ENCODE measurements around the gene AMDHD2. TPM values are rescaled to one million over a fixed set of nuclear protein-coding genes. Genes with fewer than 3 reads are reported as not detected.

The AMDHD2 gene
- polyA plus RNA-seq, 12 donors, result 8.2 to 58.4 (median 9.6) TPM; not detected in 1

DNA sequence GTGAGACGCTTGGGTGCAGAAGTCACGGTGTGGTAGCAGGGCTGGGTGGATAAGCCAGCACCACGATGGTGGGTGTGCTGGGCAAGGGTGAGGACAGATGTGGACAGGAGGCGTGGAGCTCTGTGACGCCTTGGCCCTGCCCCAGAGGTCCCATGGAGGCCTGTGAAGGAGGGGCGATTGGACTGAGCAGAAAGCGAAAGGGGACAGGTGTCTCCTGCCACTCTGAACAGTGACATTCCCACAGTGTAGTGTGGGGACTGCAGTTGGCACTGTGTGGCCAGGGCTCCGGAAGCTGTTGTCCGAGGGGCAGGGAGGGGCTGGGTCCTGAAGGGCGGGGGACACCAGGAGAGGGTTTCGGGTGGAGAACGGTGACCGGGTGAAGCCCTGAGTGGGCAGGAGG, 37.9 kb upstream of the AMDHD2 start:
- DNase-seq, result no peak

GRCh38 chr16:2482708-2483534, 37.2 kb upstream of the AMDHD2 start:
- DNase-seq, result no peak

GRCh38 chr16:2483939-2484897, 36.0 kb upstream of the AMDHD2 start:
- DNase-seq, result no peak

DNA sequence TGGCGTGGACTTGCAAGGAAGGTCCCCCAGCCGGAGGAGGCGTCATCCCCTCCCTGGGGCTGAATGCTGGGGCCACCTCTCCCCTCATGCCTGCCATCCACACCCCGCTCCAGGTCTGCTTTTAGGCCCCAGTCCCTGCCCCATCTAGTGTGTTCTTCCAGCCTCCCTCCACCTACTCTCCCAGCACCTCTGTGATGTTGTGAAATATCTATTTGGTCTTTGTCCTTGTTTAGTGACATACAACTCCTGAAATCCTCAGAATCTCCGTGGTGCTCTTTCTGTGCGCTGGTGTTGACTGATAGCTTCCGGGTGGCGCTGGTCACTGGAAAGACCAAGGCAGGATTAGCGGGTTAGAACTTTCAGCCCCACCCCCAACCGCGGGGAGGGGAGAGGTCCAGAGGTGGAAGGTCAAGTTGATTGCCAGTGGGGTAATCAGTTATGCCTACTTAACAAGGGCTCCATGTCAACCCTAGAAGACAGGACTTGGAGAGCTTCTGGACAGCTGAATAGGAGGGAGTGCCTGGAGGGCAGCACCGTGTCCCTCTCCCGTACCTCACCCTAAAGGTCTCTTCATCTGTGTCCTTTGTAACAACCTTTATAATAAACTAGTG, 35.2 kb upstream of the AMDHD2 start:
- DNase-seq, result no peak

DNA sequence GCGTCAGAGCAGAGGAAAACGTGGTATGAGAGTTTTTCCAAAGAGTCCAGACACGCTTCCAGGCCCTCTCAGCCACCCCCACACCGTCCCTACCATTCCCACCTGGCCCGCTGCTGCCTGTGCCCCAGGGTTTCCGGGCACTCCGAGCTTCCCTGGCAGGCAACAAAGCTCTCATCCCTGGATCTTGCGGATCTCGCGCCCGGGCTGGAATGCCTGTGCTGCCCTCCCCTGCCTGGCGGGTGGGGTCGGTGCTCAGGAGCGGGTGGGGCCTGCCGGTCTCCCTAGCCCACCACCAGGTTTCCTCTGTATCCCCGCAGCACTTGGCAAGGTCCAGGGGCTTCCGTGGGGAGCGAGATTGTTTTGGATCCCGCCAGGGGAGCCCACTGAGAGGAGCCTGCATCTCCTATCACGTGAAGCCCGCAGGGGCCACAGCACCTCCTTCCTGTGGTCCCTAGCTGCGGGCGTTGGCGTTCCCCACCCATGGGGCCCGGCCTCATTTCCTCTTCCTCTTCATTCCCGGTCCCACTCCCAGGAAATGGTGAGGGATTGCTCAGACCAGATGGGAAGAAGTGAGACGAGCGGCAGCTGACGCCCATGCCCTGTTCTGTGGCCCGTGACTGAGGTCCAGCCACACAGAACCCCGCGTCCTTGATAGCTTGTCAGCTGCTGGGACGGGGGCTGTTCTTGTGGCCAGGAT, 34.2 kb upstream of the AMDHD2 start:
- DNase-seq, result no peak

- no peak for DNase-seq
Measured at GRCh38 chr16:2486645-2487516, 33.3 kb upstream of the AMDHD2 start.

- DNase-seq, result no peak
Measured at GRCh38 chr16:2487517-2487842, 32.7 kb upstream of the AMDHD2 start.

GRCh38 chr16:2487903-2488531, 32.2 kb upstream of the AMDHD2 start:
- DNase-seq, result no peak

GRCh38 chr16:2489581-2489980, 30.6 kb upstream of the AMDHD2 start:
- DNase-seq, result no peak

GRCh38 chr16:2490190-2491105, 29.7 kb upstream of the AMDHD2 start:
- DNase-seq, result no peak

DNA sequence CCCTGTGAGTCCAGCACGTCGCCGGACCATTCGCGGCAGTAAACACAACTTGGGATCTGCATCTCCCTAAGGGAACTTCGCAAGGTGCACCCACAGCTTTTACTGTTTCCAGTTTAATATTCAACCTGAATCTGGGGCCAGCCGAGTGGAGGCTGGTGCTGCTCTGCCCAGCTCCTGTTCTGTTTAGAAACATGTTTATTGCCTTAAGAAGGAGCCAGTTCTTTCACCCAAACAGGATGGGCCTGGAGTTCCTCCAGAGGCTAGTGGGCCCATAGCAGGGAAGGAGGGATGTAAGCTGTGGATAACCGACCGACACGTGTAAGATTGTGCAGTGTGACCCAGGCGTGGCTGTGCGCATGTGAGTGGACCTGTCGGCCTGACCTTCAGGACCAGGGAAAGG, 27.9 kb upstream of the AMDHD2 start:
- no peak for DNase-seq

DNA sequence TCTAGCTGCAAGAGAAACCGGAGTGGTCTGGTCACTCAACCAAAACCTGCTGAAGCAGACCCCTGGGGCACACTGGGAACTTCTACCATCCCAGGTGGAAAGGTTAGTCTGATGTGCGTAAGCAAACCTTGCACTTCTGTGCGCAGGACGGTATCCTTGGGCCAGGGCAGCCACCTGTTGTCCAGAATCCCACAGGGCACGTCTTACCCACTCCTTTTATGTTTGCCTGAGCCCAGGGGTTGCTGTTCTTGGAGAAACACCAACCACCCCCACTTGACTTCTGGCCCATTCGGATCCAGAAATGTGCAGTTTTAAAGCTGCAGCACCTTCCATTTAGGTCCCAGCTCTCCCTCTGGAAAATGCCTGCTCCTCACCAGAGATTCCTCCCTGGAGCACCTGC, 26.6 kb upstream of the AMDHD2 start:
- no peak for DNase-seq

DNA sequence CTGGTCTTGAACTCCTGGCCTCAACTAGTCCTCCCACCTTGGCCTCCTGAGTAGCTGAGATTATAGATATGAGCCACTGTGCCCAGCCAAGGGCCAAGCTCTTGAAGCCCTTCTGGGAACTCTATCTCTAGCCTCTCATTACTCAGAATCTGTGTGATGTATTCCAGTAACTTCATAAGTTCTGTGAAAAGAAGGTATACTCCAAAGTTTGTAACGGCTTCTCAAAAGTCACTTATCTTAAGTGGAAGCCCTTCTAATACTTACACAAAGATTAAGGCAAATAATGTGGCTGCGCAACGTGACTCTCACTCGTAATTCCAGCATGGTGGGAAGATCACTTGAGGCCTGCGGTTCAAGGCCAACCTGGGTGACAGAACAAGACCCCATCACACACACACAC, 25.6 kb upstream of the AMDHD2 start:
- no peak for DNase-seq

DNA sequence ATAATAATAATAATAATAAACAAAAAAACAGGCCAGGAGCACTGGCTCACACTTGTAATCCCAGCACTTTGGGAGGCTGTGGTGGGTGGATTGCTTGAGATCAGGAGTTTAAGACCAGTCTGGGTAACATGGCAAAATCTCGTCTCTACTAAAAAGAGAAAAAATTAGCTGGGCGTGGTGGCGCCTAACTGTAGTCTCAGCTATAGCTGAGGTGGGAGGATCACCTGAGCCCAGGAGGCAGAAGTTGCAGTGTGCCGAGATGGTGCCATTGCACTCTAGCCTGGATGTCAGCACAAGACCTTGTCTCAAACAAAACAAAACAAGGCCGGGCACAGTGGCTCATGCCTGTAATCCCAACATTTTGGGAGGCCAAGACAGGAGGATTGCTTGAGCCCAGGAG, 25.1 kb upstream of the AMDHD2 start:
- DNase-seq, result no peak

DNA sequence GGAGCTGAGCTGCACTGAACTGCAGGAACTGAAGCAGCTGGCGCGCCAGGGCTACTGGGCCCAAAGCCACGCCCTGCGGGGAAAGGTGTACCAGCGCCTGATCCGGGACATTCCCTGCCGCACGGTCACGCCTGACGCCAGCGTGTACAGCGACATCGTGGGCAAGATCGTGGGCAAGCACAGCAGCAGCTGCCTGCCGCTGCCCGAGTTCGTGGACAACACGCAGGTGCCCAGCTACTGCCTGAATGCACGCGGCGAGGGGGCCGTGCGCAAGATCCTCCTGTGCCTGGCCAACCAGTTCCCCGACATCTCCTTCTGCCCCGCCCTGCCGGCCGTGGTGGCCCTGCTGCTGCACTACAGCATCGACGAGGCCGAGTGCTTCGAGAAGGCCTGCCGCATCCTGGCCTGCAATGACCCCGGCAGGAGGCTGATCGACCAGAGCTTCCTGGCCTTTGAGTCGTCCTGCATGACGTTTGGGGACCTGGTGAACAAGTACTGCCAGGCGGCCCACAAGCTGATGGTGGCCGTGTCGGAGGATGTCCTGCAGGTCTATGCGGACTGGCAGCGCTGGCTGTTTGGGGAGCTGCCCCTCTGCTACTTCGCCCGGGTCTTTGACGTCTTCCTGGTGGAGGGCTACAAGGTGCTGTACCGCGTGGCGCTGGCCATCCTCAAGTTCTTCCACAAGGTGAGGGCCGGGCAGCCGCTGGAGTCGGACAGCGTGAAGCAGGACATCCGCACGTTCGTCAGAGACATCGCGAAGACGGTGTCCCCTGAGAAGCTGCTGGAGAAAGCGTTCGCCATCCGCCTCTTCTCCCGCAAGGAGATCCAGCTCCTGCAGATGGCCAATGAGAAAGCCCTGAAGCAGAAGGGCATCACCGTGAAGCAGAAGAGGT, 23.7 kb upstream of the AMDHD2 start:
- DNase-seq, result no peak

DNA sequence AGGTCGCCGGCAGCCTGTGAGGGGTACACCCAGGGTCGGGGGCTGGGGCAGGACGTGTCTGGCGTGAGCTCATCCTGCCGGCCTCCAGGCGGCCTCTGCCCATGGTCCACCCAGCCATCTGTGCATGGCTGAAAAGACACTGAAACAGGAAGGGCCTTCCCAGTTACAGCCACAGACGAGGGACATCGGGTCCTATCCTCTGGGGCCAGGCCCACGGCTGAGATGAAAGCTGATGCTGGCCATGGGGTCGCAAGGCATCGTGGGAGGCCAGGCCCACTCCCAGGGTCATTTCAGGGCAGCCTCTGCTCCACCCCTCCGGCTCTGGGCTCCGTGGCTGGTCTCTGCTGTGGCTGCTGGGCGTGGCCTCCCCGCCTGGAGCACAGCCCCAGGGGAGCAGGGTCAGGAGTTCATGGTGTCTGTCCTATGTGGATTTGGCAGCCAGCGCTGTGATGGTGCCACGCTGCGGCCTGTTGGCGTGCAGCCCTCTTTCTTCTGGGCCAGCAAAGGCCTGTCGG, 23.0 kb upstream of the AMDHD2 start:
- DNase-seq, result no peak

DNA sequence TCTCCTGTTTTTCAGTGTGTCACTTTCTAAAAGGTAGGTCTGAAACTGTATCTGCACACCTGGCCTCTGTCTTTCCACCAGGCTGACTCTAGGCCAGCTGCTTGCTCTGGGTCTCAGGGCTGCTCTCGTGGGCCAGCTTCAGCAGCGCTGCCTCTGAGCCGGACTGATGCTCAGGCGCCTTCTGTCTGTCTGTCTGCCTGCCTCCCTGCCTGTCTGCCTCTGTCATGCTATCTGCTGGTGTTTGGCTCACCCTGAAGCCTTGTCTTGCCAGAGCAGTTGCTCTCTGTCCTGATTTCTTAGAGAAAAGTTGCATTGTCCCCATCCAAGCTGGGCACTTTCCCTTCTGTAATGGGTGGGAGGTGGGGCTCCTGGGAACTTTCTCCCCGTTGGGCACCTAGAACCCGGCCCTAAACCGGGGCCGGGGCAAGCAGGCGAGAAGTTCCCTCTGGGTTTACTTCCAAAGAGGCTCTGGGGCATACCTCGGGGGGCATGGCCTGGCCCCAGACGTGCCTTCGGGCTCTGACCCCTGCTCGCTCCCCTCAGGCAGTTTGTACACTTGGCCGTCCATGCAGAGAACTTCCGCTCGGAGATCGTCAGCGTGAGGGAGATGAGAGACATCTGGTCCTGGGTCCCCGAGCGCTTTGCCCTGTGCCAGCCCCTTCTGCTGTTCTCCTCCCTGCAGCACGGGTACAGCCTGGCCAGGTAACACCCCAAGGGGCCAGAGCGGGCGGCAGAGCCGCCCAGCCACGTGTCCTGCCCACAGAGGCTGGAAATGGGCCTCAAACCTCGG, 22.3 kb upstream of the AMDHD2 start:
- DNase-seq, result no peak
